Measurements from ENCODE around the gene MYRFL. TPM values are rescaled to one million over a fixed set of nuclear protein-coding genes. Genes with fewer than 3 reads are reported as not detected.

Gene MYRFL
- total RNA-seq, 1 experiment from 2014 or later = 0.16 TPM

DNA sequence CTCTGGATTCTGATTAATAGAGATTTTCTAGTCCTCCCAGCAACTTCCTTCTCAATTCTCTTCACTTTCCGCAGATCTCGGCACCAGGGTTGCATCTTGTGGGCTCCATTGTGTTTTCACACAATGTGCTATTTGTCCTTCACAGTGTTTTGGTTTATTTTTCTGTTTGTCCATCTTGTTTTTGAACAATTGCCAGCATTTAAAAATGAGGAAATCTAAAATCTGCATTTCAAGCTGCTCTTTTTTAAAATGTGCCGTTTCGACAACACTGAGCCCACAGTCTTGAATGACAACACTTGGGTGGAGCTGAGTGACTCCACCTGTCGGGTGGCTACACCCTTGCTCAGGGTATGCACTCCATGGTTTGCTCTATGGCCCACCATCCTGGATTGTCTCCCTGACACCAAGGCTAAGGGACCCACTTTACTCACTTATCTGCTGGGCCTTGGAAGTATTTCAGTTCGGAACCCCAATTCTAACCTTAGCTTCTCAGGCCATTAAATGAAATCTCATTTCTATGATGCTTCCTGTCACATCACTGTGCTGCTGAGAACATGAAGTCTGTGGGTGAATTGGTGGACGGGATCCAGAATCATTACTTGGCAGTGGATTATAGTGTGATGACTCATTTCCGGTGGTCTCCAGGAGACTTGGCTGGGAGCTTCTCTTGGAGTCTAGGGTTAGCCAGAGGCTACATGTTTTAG, 3.4 kb upstream of the MYRFL start:
- BruUV-seq (replicated peaks) = no TSS peak
- TF ChIP-seq, protein P1, sequence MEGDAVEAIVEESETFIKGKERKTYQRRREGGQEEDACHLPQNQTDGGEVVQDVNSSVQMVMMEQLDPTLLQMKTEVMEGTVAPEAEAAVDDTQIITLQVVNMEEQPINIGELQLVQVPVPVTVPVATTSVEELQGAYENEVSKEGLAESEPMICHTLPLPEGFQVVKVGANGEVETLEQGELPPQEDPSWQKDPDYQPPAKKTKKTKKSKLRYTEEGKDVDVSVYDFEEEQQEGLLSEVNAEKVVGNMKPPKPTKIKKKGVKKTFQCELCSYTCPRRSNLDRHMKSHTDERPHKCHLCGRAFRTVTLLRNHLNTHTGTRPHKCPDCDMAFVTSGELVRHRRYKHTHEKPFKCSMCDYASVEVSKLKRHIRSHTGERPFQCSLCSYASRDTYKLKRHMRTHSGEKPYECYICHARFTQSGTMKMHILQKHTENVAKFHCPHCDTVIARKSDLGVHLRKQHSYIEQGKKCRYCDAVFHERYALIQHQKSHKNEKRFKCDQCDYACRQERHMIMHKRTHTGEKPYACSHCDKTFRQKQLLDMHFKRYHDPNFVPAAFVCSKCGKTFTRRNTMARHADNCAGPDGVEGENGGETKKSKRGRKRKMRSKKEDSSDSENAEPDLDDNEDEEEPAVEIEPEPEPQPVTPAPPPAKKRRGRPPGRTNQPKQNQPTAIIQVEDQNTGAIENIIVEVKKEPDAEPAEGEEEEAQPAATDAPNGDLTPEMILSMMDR (IDR thresholded peaks at IDR 0.05; ENCODE audit: insufficient read depth in 1 of 2, low read depth in 1 of 2, low read length in 1 of 2, severe bottlenecking in 1 of 2, unreplicated experiment in 1 of 2) = no peak
- no peaks in the 10 kb centered on the region for H3K36me3 ChIP-seq (ENCODE audit: control insufficient read depth, insufficient read depth, low read length)
- no peak for DNase-seq
- no peaks in the 10 kb centered on the region for H3K27me3 ChIP-seq (replicated peaks; ENCODE audit: control insufficient read depth, insufficient read depth, low read length)
- H3K4me3 ChIP-seq (ENCODE audit: low read depth, low read length) = no peak overlapping the region
- H3K9me3 ChIP-seq = no peaks in the 10 kb centered on the region
- ChIA-PET POLR2A (no interaction called here), CTCF (no interaction called here)
- Mint-ChIP-seq H3K27ac (ENCODE audit: unreplicated experiment) (no peak overlapping the region), H3K4me1 (ENCODE audit: low read depth, unreplicated experiment) (no peaks in the 10 kb centered on the region), H3K9me3 (ENCODE audit: unreplicated experiment) (no peaks in the 10 kb centered on the region), H3K36me3 (ENCODE audit: insufficient read depth, unreplicated experiment) (peaks cover 12% of the 10 kb centered on the region), H3K27me3 (ENCODE audit: insufficient read depth, unreplicated experiment) (no peaks in the 10 kb centered on the region), H3K4me3 (ENCODE audit: unreplicated experiment) (no peak overlapping the region)
- intact Hi-C loops (cut with micrococcal nuclease; ENCODE audit: unreplicated experiment) = no loop called here
- no peaks in the 10 kb centered on the region for H3K4me1 ChIP-seq

DNA sequence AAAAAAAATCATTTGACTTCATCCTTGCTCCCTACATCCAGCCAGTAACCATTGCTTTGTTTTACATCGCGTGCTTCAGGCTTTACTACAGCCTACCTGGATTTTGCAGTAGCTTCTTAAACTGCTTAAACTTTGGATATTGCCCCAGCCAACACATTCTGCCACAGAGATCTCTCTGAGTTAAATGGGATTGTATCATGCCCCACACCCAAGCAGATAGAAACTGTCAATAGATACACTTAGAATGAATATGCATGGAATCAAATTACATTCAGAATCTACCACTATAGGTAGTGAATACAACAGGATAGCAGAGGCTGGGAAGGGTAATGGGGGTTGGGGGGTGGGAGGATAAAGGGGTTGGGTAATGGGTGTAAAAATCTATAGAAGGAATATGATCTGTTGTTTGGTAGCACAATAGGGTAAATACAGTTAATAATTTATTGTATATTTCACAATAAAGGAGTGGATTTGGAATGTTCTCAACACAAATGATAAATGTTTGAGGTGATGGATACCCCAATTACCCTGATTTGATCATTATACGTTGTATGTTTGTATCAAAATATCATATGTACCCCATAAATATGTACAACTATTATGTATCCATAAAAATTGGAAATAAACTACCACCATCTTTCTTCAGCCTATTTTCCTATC, 2.7 kb upstream of the MYRFL start:
- no peaks in the 10 kb centered on the region for H3K27me3 ChIP-seq (replicated peaks; ENCODE audit: control insufficient read depth, insufficient read depth, low read length)
- H3K9me3 ChIP-seq = no peaks in the 10 kb centered on the region
- CTCF ChIA-PET = no interaction called here
- intact Hi-C loops (cut with micrococcal nuclease; ENCODE audit: unreplicated experiment) = no loop called here
- no peaks in the 10 kb centered on the region for H3K27me3 Mint-ChIP-seq (ENCODE audit: insufficient read depth, unreplicated experiment)
- POLR2A ChIA-PET = no interaction called here
- H3K4me1 ChIP-seq = no peaks in the 10 kb centered on the region
- no peak for DNase-seq
- H3K9me3 Mint-ChIP-seq (ENCODE audit: unreplicated experiment) = no peaks in the 10 kb centered on the region
- no peaks in the 10 kb centered on the region for H3K4me1 Mint-ChIP-seq (ENCODE audit: low read depth, unreplicated experiment)
- H3K4me3 ChIP-seq (ENCODE audit: low read depth, low read length) = no peak overlapping the region
- H3K27ac Mint-ChIP-seq (ENCODE audit: unreplicated experiment) = no peak overlapping the region
- H3K36me3 Mint-ChIP-seq (ENCODE audit: insufficient read depth, unreplicated experiment) = peaks cover 12% of the 10 kb centered on the region
- no peak overlapping the region for H3K4me3 Mint-ChIP-seq (ENCODE audit: unreplicated experiment)
- no TSS peak for BruUV-seq (replicated peaks)
- TF ChIP-seq, protein P1 (IDR thresholded peaks at IDR 0.05; ENCODE audit: insufficient read depth in 1 of 2, low read depth in 1 of 2, low read length in 1 of 2, severe bottlenecking in 1 of 2, unreplicated experiment in 1 of 2) = no peak
- no peaks in the 10 kb centered on the region for H3K36me3 ChIP-seq (ENCODE audit: control insufficient read depth, insufficient read depth, low read length)

DNA sequence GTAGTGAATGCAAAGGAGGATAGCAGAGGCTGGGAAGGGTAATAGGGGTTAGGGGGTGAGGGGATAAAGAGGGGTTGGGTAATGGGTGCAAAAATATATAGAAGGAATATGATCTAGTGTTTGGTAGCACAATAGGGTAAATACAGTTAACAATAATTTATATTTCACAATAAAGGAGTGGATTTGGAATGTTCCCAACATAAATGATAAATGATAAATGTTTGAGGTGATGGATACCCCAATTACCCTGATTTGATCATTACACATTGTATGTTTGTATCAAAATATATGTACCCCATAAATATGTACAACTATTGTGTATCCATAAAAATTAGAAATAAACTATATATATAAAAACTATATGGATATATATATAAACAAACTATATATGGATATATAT, 999 bp upstream of the MYRFL start:
- Histone ChIP-seq H3K4me1 (no peaks in the 10 kb centered on the region), H3K4me3 (ENCODE audit: low read depth, low read length) (no peak overlapping the region), H3K36me3 (ENCODE audit: control insufficient read depth, insufficient read depth, low read length) (no peaks in the 10 kb centered on the region), H3K27me3 (replicated peaks; ENCODE audit: control insufficient read depth, insufficient read depth, low read length) (no peaks in the 10 kb centered on the region), H3K9me3 (no peaks in the 10 kb centered on the region; the same call in 1 of the 2 replicates)
- no peak for DNase-seq
- CTCF ChIA-PET = no interaction called here
- Mint-ChIP-seq H3K4me3 (ENCODE audit: unreplicated experiment) (no peak overlapping the region), H3K36me3 (ENCODE audit: insufficient read depth, unreplicated experiment) (peaks cover 12% of the 10 kb centered on the region), H3K27ac (ENCODE audit: unreplicated experiment) (no peak overlapping the region), H3K9me3 (ENCODE audit: unreplicated experiment) (no peaks in the 10 kb centered on the region), H3K4me1 (ENCODE audit: low read depth, unreplicated experiment) (no peaks in the 10 kb centered on the region), H3K27me3 (ENCODE audit: insufficient read depth, unreplicated experiment) (no peaks in the 10 kb centered on the region)
- intact Hi-C loops (cut with micrococcal nuclease; ENCODE audit: unreplicated experiment) = no loop called here
- POLR2A ChIA-PET = no interaction called here
- BruUV-seq (replicated peaks) = no TSS peak
- TF ChIP-seq, protein P1 (IDR thresholded peaks at IDR 0.05; ENCODE audit: insufficient read depth in 1 of 2, low read depth in 1 of 2, low read length in 1 of 2, severe bottlenecking in 1 of 2, unreplicated experiment in 1 of 2) = no peak

All from Caco-2 (cell line).